HFFc6 (cell line): Measurements from ENCODE around the gene ALS2. TPM values are rescaled to one million over a fixed set of nuclear protein-coding genes. Genes with fewer than 3 reads are reported as not detected.
A peak's percentile ranks its signal among the peaks of the same experiment; 100 is the strongest.

Experiments
- DNase-seq: peaks from one replicate; pipeline ENCODE4 v3.0.0-alpha.2; 2018
- H3K27ac Mint-ChIP-seq: 2 replicates; pipeline ENCODE4 v1.8.0; 2020; ENCODE audit warnings: mild to moderate bottlenecking, mixed read lengths
- H3K27me3 Mint-ChIP-seq: 2 replicates; pipeline ENCODE4 v1.8.0; 2021; ENCODE audit warnings: mild to moderate bottlenecking, moderate library complexity, mixed read lengths; ENCODE audit not compliant: insufficient read depth
- H3K36me3 Mint-ChIP-seq: 2 replicates; pipeline ENCODE4 v1.8.0; 2021; ENCODE audit warnings: low read depth, mixed read lengths
- H3K4me1 Mint-ChIP-seq: 2 replicates; pipeline ENCODE4 v1.8.0; 2020; ENCODE audit warnings: low read depth, mixed read lengths
- H3K4me3 Mint-ChIP-seq: 2 replicates; pipeline ENCODE4 v1.8.0; 2020; ENCODE audit warnings: mild to moderate bottlenecking, moderate library complexity, mixed read lengths
- H3K9me3 Mint-ChIP-seq: 2 replicates; pipeline ENCODE4 v1.8.0; 2020; ENCODE audit warnings: mild to moderate bottlenecking, mixed read lengths
- CTCF ChIP-seq: fragments of 200-600 bp; sonication (generic); IDR thresholded peaks from 2 replicates; pipeline ENCODE4 v1.5.0; 2021; ENCODE audit warnings: antibody characterized with exemption, mild to moderate bottlenecking
- total RNA-seq, 6 experiments: library from RNA; stranded (reverse); fragmentation: NEBNext Ultra II Directional; extraction: Animal tissue kit (Norgen Biotek cat#: 25700); gene quantifications; 2 replicates in 1 of 6; 3 replicates in 5 of 6; pipeline ENCODE4 v1.2.3, GENCODE V29; 2021

Gene ALS2
- total RNA-seq, 6 experiments from 2014 or later: 44.8 to 54.0 (median 46.4) TPM

GRCh38 chr2:201758234-201758633 is 22.5 kb downstream of the ALS2 start:
- no peak for TF ChIP-seq CTCF
- peaks cover 17% of the 10 kb centered on the region for H3K4me1 Mint-ChIP-seq
- no peaks in the 10 kb centered on the region; the same call in 1 of the 2 replicates for H3K27me3 Mint-ChIP-seq
- H3K27ac Mint-ChIP-seq: no peak overlapping the region
- H3K36me3 Mint-ChIP-seq: peaks cover 47% of the 10 kb centered on the region
- H3K9me3 Mint-ChIP-seq: no peaks in the 10 kb centered on the region
- H3K4me3 Mint-ChIP-seq: no peak overlapping the region
- DNase-seq: no peak

GRCh38 chr2:201754717-201755415 is 25.9 kb downstream of the ALS2 start:
- peaks cover 44% of the 10 kb centered on the region for H3K36me3 Mint-ChIP-seq
- no peak for DNase-seq
- H3K27ac Mint-ChIP-seq: peak overlapping the region; percentile 16; the same call in 1 of the 2 replicates
- H3K4me1 Mint-ChIP-seq: peaks cover 23% of the 10 kb centered on the region
- no peak overlapping the region; the same call in 1 of the 2 replicates for H3K4me3 Mint-ChIP-seq
- TF ChIP-seq CTCF: no peak
- H3K27me3 Mint-ChIP-seq: no peaks in the 10 kb centered on the region; the same call in none of the 2 replicates
- H3K9me3 Mint-ChIP-seq: no peaks in the 10 kb centered on the region

GRCh38 chr2:201751566-201751965 is 29.2 kb downstream of the ALS2 start:
- H3K4me3 Mint-ChIP-seq: no peak overlapping the region
- no peaks in the 10 kb centered on the region for H3K9me3 Mint-ChIP-seq
- peaks cover 37% of the 10 kb centered on the region for H3K36me3 Mint-ChIP-seq
- no peak for TF ChIP-seq CTCF
- no peak overlapping the region for H3K27ac Mint-ChIP-seq
- DNase-seq: no peak
- peaks cover 19% of the 10 kb centered on the region for H3K4me1 Mint-ChIP-seq
- no peaks in the 10 kb centered on the region; the same call in 1 of the 2 replicates for H3K27me3 Mint-ChIP-seq

- TF ChIP-seq CTCF: no peak
- H3K27ac Mint-ChIP-seq: no peak overlapping the region
- H3K4me3 Mint-ChIP-seq: no peak overlapping the region
- no peak for DNase-seq
- no peaks in the 10 kb centered on the region for H3K27me3 Mint-ChIP-seq
- peaks cover 52% of the 10 kb centered on the region for H3K36me3 Mint-ChIP-seq
- peaks cover 11% of the 10 kb centered on the region; the same call in 1 of the 2 replicates for H3K4me1 Mint-ChIP-seq
- no peaks in the 10 kb centered on the region for H3K9me3 Mint-ChIP-seq
These were observed 34.2 kb downstream of the ALS2 start for GRCh38 chr2:201746551-201746950.

GRCh38 chr2:201735486-201735885 is 45.2 kb downstream of the ALS2 start:
- no peak for DNase-seq
- Mint-ChIP-seq H3K36me3 (peaks cover 53% of the 10 kb centered on the region), H3K9me3 (peaks cover 9% of the 10 kb centered on the region), H3K27me3 (no peaks in the 10 kb centered on the region), H3K4me3 (no peak overlapping the region), H3K27ac (no peak overlapping the region), H3K4me1 (peaks cover 18% of the 10 kb centered on the region)
- TF ChIP-seq CTCF: no peak
